Effector CD4-positive, alpha-beta T cell (primary cell): ENCODE data around the gene ELF5.

Experiments
- DNase-seq: peaks from one replicate; pipeline ENCODE4 v3.0.0-alpha.2; 2020

The ELF5 gene

GRCh38 chr11:34448223-34448994 lies 65.2 kb downstream of the ELF5 start:
- DNase-seq, result no peak

GRCh38 chr11:34447044-34447443 lies 66.5 kb downstream of the ELF5 start:
- DNase-seq, result no peak

GRCh38 chr11:34446386-34446785 lies 67.2 kb downstream of the ELF5 start:
- DNase-seq, result no peak

- no peak for DNase-seq
Measured at GRCh38 chr11:34445956-34446355, 67.6 kb downstream of the ELF5 start.

GRCh38 chr11:34444428-34444827 lies 69.2 kb downstream of the ELF5 start:
- DNase-seq, result no peak

- DNase-seq, result no peak
Measured at GRCh38 chr11:34443136-34443535, 70.5 kb downstream of the ELF5 start.

- no peak for DNase-seq
Measured at GRCh38 chr11:34441814-34442213, 71.8 kb downstream of the ELF5 start.

- no peak for DNase-seq
Measured at GRCh38 chr11:34439610-34440198, 73.9 kb downstream of the ELF5 start.

GRCh38 chr11:34438529-34439507 lies 74.8 kb downstream of the ELF5 start, which contains the start of gene CAT:
Gene CAT (plus strand): TSS chr11:34438934. CDS start chr11:34439014, 80 bp downstream.
- peak; percentile 96 for DNase-seq

- no peak for DNase-seq
Measured at GRCh38 chr11:34437224-34438125, 76.1 kb downstream of the ELF5 start.

GRCh38 chr11:34433899-34434298 lies 79.7 kb downstream of the ELF5 start:
- DNase-seq, result no peak

- DNase-seq, result no peak
Measured at GRCh38 chr11:34432822-34433221, 80.8 kb downstream of the ELF5 start.

GRCh38 chr11:34431979-34432378 lies 81.6 kb downstream of the ELF5 start:
- DNase-seq, result no peak
